Measurements from ENCODE around the gene LY86. TPM values are rescaled to one million over a fixed set of nuclear protein-coding genes. Genes with fewer than 3 reads are reported as not detected.
A peak's percentile ranks its signal among the peaks of the same experiment; 100 is the strongest.

Gene LY86
- total and polyA plus RNA-seq, 9 of the 15 experiments (the other 6 are each of a cell fraction or from before 2014, with no cell fraction given): 0.08 to 0.20 TPM; not detected in 7

- Histone ChIP-seq H3K36me3 (ENCODE audit: control insufficient read depth, insufficient read depth, low read length) (no peaks in the 10 kb centered on the region), H3K4me1 (replicated peaks in 1 of 2; ENCODE audit: control insufficient read depth in 2 of 2, insufficient read depth in 2 of 2, low read length in 2 of 2) (peaks cover 5 to 52% of the 10 kb centered on the region in 2 experiments; a peak in 4 of 5 replicates)
- TF ChIP-seq SAP30 (IDR thresholded peaks at IDR 0.05; ENCODE audit: borderline replicate concordance, insufficient read depth, low read depth, low read length, poor library complexity, severe bottlenecking) (no peak), ZNF311 (CRISPR knock-in tag; IDR thresholded peaks at IDR 0.05) (peak; percentile 68), CXXC5 (CRISPR knock-in tag; IDR thresholded peaks at IDR 0.05) (peak; percentile 75), HDGF (IDR thresholded peaks at IDR 0.05) (no peak), BRF1 (IDR thresholded peaks at IDR 0.05; ENCODE audit: borderline replicate concordance, extremely low read depth, insufficient read length) (no peak), MEF2D (tag; conservative IDR thresholded peaks at IDR 0.05; ENCODE audit: low read depth) (peak; percentile 62), GABPB1 (CRISPR knock-in tag; IDR thresholded peaks at IDR 0.05) (no peak), L3MBTL2 (IDR thresholded peaks at IDR 0.05) (peak; percentile 77), RUNX1 (IDR thresholded peaks at IDR 0.05; ENCODE audit: low read depth) (no peak), TEAD1 (CRISPR knock-in tag; IDR thresholded peaks at IDR 0.05) (peak in 1 of 2 experiments; percentile 26; a peak in 1 of 4 replicates), RBM34 (IDR thresholded peaks at IDR 0.05; ENCODE audit: borderline replicate concordance, insufficient read depth, low read length) (no peak), RAD51 (IDR thresholded peaks at IDR 0.05; ENCODE audit: borderline replicate concordance, low read depth) (peak; percentile 28; the same call in 1 of the 2 replicates), NR2C2 (CRISPR knock-in tag; IDR thresholded peaks at IDR 0.05) (no peak), NR2C2 (tag; IDR thresholded peaks at IDR 0.05) (0 out of 2 replicates have a peak, but pooled peaks have one; percentile 54), SRSF7 (optimal IDR thresholded peaks at IDR 0.05; ENCODE audit: low read depth, low read length) (no peak), SOX6 (IDR thresholded peaks at IDR 0.05) (peak; percentile 77; the same call in 1 of the 2 replicates), MXI1 (IDR thresholded peaks at IDR 0.05; ENCODE audit: low read depth, low read length) (no peak)
- TF ChIP-seq, protein P1, sequence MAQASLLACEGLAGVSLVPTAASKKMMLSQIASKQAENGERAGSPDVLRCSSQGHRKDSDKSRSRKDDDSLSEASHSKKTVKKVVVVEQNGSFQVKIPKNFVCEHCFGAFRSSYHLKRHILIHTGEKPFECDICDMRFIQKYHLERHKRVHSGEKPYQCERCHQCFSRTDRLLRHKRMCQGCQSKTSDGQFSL (CRISPR knock-in tag; IDR thresholded peaks at IDR 0.05): no peak
- TF ChIP-seq, protein P1 (tag; IDR thresholded peaks at IDR 0.05): 0 out of 4 replicates have a peak, but pooled peaks of 1 of the 2 experiments have one; percentile 51
These were observed 71.2 kb downstream of the LY86 start for GRCh38 chr6:6659600-6660327.

More at GRCh38 chr6:6659600-6660327, 71.2 kb downstream of the LY86 start:
- no peak overlapping the region for H3K4me3 ChIP-seq
- CTCF ChIA-PET (ENCODE audit: low intra/inter-chr PET ratio): no interaction called here
- DNase-seq (ENCODE audit: extremely low read depth in 1 of 4, low spot score in 3 of 4) (peak in 1 of 4 experiments; percentile 35), ATAC-seq (no peak), FAIRE-seq (no peak)
- no peaks in the 10 kb centered on the region for H3K9me1 ChIP-seq (ENCODE audit: control insufficient read depth, insufficient read depth, low read length)
- H2AFZ ChIP-seq (ENCODE audit: low read depth, low read length): peak overlapping the region; percentile 16; the same call in 1 of the 2 replicates
- no peak overlapping the region for H3K27ac ChIP-seq (ENCODE audit: extremely low read depth, low read depth, low read length)
- POLR2A ChIA-PET: interaction anchor here (0.6 kb wide), 1 partner anchor 622 kb away, joined by 3 read pairs; no protein-coding TSS in a partner anchor
- H3K27me3 ChIP-seq (ENCODE audit: control insufficient read depth in 2 of 2, insufficient read depth in 2 of 2, low read length in 2 of 2): no peaks in the 10 kb centered on the region; a peak in 1 of 5 replicates
- no peak overlapping the region for H3K9ac ChIP-seq (ENCODE audit: insufficient read depth in 1 of 2, low read depth in 2 of 2, low read length in 2 of 2)
- in situ Hi-C loops (cut with MboI): no loop called here
- peaks cover 3% of the 10 kb centered on the region; the same call in 1 of the 2 replicates for H3K9me3 ChIP-seq (replicated peaks; ENCODE audit: control insufficient read depth, insufficient read depth, low read depth, low read length)
- 16% methylated on average over 7 of the region's 7 CpGs for WGBS (ENCODE audit: insufficient coverage, low coverage, missing lambda C conversion rate)
- H3K4me2 ChIP-seq (ENCODE audit: insufficient read depth, low read length): no peak overlapping the region
- H3K79me2 ChIP-seq (ENCODE audit: control insufficient read depth, insufficient read depth, low read length): no peaks in the 10 kb centered on the region
- intact Hi-C loops (cut with micrococcal nuclease): no loop called here
- H4K20me1 ChIP-seq (replicated peaks; ENCODE audit: control insufficient read depth, insufficient read depth, low read length): no peaks in the 10 kb centered on the region
- BruUV-seq (replicated peaks): no TSS peak
